Measurements from ENCODE around the gene ACOT7. TPM values are rescaled to one million over a fixed set of nuclear protein-coding genes. Genes with fewer than 3 reads are reported as not detected.

ACOT7 gene, protein sequence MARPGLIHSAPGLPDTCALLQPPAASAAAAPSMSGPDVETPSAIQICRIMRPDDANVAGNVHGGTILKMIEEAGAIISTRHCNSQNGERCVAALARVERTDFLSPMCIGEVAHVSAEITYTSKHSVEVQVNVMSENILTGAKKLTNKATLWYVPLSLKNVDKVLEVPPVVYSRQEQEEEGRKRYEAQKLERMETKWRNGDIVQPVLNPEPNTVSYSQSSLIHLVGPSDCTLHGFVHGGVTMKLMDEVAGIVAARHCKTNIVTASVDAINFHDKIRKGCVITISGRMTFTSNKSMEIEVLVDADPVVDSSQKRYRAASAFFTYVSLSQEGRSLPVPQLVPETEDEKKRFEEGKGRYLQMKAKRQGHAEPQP
- 19.2 and 33.7 TPM in 2 replicates for total RNA-seq

DNA sequence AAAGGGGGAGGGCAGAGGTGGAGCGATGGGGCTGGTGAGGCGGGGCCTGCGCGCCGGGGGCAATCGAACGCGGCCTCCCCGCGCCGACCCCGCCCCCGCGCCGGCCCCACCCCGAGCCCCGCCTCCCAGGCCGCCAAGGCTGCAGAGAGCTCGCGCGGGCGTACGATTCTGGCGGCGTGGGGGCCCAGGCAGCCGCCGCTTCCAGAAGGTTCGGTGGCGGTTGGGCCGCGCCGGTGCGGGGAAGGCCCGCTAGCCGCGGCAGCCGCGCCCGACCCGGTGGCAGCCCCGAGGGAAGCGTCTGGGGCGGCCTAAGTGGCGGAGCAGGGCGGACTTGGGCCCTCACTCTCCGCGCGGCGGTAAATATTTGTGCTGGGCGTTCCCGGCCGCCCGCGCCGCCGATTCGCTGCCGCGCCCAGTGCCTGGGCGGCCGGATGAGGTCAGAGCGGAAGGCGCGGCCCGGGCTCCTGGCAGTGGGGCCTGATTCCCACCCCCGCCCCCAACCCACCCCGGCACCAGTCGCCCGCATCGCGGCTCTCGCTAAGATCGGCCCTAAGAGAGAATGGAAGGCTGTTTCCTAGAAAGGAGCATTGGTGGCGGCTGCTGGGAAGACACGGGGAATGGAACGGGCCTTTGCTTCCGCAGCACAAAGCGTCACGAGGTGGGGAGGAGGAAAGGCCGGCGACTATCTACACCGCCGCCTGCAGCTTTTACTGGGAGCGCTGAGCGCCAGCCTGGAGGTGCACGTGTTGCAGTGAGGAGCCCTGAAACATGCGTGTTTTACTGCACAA lies at the start of gene ACOT7:
TSS of gene ACOT7 (minus strand) at position 368 of the 788 bp plus-strand sequence. CDS start 368 bp downstream, outside the sequence.

DNA sequence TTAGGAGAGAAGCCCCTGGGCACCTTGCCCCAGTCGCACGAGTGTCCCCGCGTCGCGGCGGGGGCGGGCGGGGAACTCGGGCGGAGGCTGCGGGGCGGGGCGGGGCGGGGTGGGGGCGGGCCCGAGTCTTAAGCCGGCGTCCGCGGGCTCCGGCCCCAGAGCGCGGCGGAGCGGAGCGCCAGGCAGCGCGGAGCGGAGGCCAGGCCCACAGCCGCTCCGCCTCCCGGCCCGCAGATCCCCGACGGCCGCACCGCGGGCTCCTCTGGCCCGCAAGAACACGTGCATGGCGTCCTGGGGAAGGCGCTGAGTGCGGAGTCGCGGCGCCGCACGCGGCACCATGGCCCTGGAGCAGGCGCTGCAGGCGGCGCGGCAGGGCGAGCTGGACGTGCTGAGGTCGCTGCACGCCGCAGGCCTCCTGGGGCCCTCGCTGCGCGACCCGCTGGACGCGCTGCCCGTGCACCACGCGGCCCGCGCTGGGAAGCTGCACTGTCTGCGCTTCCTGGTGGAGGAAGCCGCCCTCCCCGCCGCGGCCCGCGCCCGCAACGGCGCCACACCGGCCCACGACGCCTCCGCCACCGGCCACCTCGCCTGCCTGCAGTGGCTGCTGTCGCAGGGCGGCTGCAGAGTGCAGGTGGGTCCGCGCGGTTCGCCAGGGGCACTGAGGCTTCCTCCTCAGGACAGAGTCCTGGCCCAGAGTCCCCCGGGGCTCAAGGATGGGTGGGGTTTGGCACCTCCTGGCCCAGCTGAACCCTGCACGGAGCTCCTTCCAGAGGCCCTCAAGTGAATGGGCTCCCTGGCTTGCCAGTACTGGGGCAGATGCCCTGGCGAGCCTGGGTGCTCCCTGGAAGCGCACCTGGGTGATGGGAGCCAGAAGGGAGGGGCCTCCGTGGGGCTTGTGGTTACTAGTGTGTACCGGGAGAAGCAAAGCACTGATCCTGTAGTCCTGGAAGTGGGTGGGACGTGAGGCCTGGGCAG lies 31.3 kb upstream of the ACOT7 start, which contains the start of gene ESPN:
TSS of gene ESPN (plus strand) at position 158 of the 975 bp plus-strand sequence. CDS start at position 338, 180 bp downstream.

DNA sequence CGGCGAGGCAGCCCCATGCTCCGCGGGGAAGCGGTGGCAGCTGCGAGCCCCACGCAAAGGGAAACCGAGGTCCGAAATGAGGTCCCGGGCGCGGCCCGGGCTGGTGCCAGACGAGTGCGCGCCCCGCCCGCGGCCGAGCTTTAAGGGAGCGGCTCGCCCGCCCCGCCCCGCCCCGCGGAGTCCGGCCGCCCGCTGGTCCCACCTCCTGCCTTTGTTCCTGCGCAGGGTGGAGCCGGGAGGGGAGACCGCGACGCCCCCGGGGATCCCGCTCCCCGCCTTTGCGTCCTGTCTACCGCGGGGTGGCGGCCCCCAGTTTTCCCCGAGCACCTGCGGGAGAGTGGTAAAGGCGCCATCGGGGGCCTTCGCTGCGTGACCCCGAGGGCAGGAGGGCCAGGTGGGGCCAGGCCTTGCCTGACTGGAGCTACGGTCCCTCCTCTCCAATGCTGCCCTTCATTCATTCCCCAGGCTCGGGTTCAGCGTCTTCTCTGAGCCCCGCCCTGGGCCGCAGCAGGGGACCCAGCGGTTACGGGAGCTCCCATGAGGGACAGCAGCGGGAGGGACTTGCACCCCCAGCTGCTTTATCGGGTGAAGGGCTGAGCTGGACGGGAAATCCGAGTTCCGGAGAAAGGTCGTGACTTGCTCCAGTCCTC lies 26.4 kb upstream of the ACOT7 start, which contains the start of gene HES2:
TSS of gene HES2 (minus strand) at position 116 of the 650 bp plus-strand sequence. CDS start at position 17, 99 bp downstream.

DNA sequence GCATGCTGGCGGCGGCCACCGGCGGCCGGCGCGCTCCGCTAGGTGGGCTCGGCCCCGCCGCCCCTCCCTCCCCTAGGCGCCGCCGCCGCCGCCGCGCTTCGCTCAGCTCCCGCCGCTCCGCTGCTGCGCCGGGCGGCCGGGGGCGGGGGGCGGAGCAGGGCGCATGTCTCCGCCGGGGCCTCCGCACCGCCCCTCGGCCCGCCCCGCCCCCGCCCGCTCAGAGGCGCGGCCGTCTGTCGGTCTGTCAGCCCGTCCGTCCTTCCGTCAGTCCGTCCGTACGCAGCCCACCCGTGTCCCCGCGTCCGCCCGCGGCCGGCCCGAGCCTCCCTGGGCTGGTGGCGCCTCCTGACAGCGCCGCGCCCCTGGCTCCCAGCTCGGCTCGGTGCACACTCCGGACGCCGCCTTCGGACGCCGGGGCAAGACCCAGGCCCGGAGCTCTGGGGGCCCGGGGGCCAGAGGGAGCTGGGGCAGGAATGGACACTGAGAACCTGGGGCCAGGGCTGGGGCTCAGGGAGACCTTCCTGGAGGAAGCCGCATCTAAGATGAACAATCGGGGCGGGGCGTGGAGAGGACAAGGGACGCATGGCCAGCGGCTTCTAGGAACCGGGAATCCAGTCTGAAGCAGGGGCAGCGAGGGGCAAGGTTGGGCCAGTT lies 132.5 kb downstream of the ACOT7 start, which contains the start of gene GPR153:
TSS of gene GPR153 (minus strand) at position 138 of the 654 bp plus-strand sequence. CDS start 6,193 bp downstream, outside the sequence.

DNA sequence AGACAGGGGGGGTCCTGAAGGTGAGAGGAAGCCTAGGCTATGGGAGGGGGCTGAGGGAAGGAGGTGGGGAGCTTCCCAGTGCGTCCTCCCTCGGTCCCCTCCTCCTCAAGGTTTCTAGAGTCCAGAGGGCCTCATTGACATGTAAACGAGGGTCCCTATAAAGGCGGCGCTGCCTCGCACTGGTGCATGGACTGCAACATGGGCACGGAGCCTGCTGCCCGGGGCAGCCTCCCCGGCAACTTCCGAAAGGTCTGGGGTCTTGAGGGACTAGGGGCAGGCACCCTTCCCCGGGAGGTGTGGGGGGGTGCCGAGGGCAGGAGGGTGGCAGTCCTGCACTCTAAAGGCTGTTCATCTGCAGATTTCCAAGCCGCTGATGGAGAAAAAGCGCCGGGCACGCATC lies 149.6 kb downstream of the ACOT7 start, which contains the start of gene HES3:
TSS of gene HES3 (plus strand) at position 187 of the 400 bp plus-strand sequence. CDS start at position 374, 187 bp downstream.

Other genes starting within 250 kb of the ACOT7 start
- under 0.01 TPM in 2 replicates for gene CHD5, start 213.4 kb downstream of the ACOT7 start, total RNA-seq
- 223 and 309 TPM in 2 replicates for gene RPL22, start 194.2 kb downstream of the ACOT7 start, total RNA-seq
- gene RNF207, start 187.6 kb downstream of the ACOT7 start, total RNA-seq, result 3.7 and 8.2 TPM in 2 replicates
- gene ICMT, start 157.8 kb downstream of the ACOT7 start, total RNA-seq, result 42.7 and 57.8 TPM in 2 replicates
- not detected in 2 replicates for gene HES3, start 149.6 kb downstream of the ACOT7 start, total RNA-seq
- gene GPR153, start 132.7 kb downstream of the ACOT7 start, total RNA-seq, result 24.6 and 27.2 TPM in 2 replicates
- 0.12 TPM in 1 of 2 replicates, not detected in the other for gene HES2, start 26.2 kb upstream of the ACOT7 start, total RNA-seq
- under 0.01 TPM in 1 of 2 replicates, not detected in the other for gene ESPN, start 31.0 kb upstream of the ACOT7 start, total RNA-seq
- gene TNFRSF25, start 72.4 kb upstream of the ACOT7 start, total RNA-seq, result 4.6 and 10.7 TPM in 2 replicates
- gene PLEKHG5, start 97.9 kb upstream of the ACOT7 start, total RNA-seq, result 4.1 and 8.0 TPM in 2 replicates
- 11.7 and 13.8 TPM in 2 replicates for gene NOL9, start 160.7 kb upstream of the ACOT7 start, total RNA-seq
- 0.17 TPM in 1 of 2 replicates, not detected in the other for gene TAS1R1, start 161.5 kb upstream of the ACOT7 start, total RNA-seq
- gene ZBTB48, start 186.2 kb upstream of the ACOT7 start, total RNA-seq, result 9.1 and 9.3 TPM in 2 replicates
- 38.4 and 52.8 TPM in 2 replicates for gene KLHL21, start 209.1 kb upstream of the ACOT7 start, total RNA-seq
- gene PHF13, start 220.0 kb upstream of the ACOT7 start, total RNA-seq, result 7.5 and 20.0 TPM in 2 replicates
- 16.8 and 19.3 TPM in 2 replicates for gene THAP3, start 231.1 kb upstream of the ACOT7 start, total RNA-seq

All from pericardium fibroblast (primary cell).